SK-N-SH (cell line): Measurements from ENCODE around the gene UEVLD. TPM values are rescaled to one million over a fixed set of nuclear protein-coding genes. Genes with fewer than 3 reads are reported as not detected.

Source experiments
- CTCF ChIA-PET: fragments of 300-600, 350-600 bp; formaldehyde crosslinking; extraction: SDS; loops from one replicate; lab custom pipeline; 2021; lab: Yijun Ruan, JAX
- POLR2A ChIA-PET: fragments of 350-600 bp; sonication (Branson Sonifier 250); formaldehyde crosslinking; extraction: SDS; loops from one replicate; lab custom pipeline; 2020; ENCODE audit warnings: antibody characterized with exemption, inconsistent platforms; lab: Yijun Ruan, JAX
- DNase-seq: peaks from one replicate; pipeline ENCODE4 v3.0.0; 2012
- H2AFZ ChIP-seq: fragments of 200-600 bp; sonication (generic); 2 replicates; pipeline ENCODE4 v1.8.1; 2016; ENCODE audit warnings: antibody characterized with exemption, mild to moderate bottlenecking, low read depth
- H3F3A ChIP-seq: fragments of 200-600 bp; sonication (generic); replicated peaks from 2 replicates; pipeline ENCODE3; 2016; ENCODE audit warnings: antibody characterized with exemption, mild to moderate bottlenecking; ENCODE audit not compliant: insufficient read depth
- H3K27ac ChIP-seq, 2 experiments: fragments of 200-500 bp in 1 of 2; fragments of 200-600 bp in 1 of 2; sonication (Bioruptor generic) in 1 of 2; sonication (generic), shearing (Covaris generic) in 1 of 2; 2 replicates each; pipeline versions ENCODE4 v1.5.1 to v1.6.1; 2014 to 2016; ENCODE audit warnings: low read depth in 2 of 2, inconsistent platforms in 1 of 2, low read length in 1 of 2, mild to moderate bottlenecking in 1 of 2, mixed read lengths in 1 of 2
- H3K27me3 ChIP-seq: fragments of 200-600 bp; sonication (generic), shearing (Covaris generic); 2 replicates; pipeline ENCODE4 v1.6.1; 2016; ENCODE audit warnings: mixed run types; ENCODE audit not compliant: insufficient read depth
- H3K36me3 ChIP-seq, 2 experiments: fragments of 200-500 bp in 1 of 2; fragments of 200-600 bp in 1 of 2; sonication (Bioruptor generic) in 1 of 2; sonication (generic) in 1 of 2; replicated peaks in 1 of 2; 2 replicates each; pipeline versions ENCODE3 to v1.5.1; 2014 to 2016; ENCODE audit warnings: low read length in 1 of 2, mild to moderate bottlenecking in 1 of 2; ENCODE audit not compliant: insufficient read depth in 2 of 2, control insufficient read depth in 1 of 2
- H3K4me1 ChIP-seq, 2 experiments: fragments of 200-500 bp in 1 of 2; fragments of 200-600 bp in 1 of 2; sonication (Bioruptor generic) in 1 of 2; sonication (generic), shearing (Covaris generic) in 1 of 2; 2 replicates each; pipeline versions ENCODE4 v1.5.1 to v1.6.1; 2014 to 2016; ENCODE audit warnings: low read depth in 1 of 2, low read length in 1 of 2, mixed run types in 1 of 2; ENCODE audit not compliant: insufficient read depth in 2 of 2, control insufficient read depth in 1 of 2
- H3K4me2 ChIP-seq: fragments of 200-600 bp; sonication (generic), shearing (Covaris generic); 2 replicates; pipeline ENCODE4 v1.6.1; 2017; ENCODE audit warnings: mixed run types
- H3K4me3 ChIP-seq, 2 experiments: fragments of 200-500 bp in 1 of 2; fragments of 200-600 bp in 1 of 2; sonication (Bioruptor generic) in 1 of 2; sonication (generic), shearing (Covaris generic) in 1 of 2; 2 replicates each; pipeline versions ENCODE4 v1.5.1 to v1.8.1; 2014 to 2016; ENCODE audit warnings: low read depth in 2 of 2, inconsistent platforms in 1 of 2, low read length in 1 of 2, mild to moderate bottlenecking in 1 of 2, mixed read lengths in 1 of 2, moderate library complexity in 1 of 2
- H3K79me2 ChIP-seq: fragments of 200-600 bp; sonication (generic); 2 replicates; pipeline ENCODE4 v1.8.1; 2017; ENCODE audit warnings: mild to moderate bottlenecking; ENCODE audit not compliant: insufficient read depth
- H3K9ac ChIP-seq: fragments of 200-600 bp; sonication (generic); 2 replicates; pipeline ENCODE4 v1.6.1; 2017; ENCODE audit warnings: mixed run types
- H3K9me2 ChIP-seq: fragments of 200-600 bp; sonication (generic); 2 replicates; pipeline ENCODE4 v1.6.1; 2017; ENCODE audit warnings: mixed run types
- H3K9me3 ChIP-seq: fragments of 200-600 bp; sonication (generic); 2 replicates; pipeline ENCODE4 v1.6.1; 2017; ENCODE audit warnings: mixed run types, mild to moderate bottlenecking, moderate library complexity
- H4K20me1 ChIP-seq: fragments of 200-600 bp; sonication (generic); 2 replicates; pipeline ENCODE4 v1.6.1; 2017; ENCODE audit warnings: mild to moderate bottlenecking, mixed run types; ENCODE audit not compliant: insufficient read depth
- EP300 ChIP-seq, 2 experiments: IDR thresholded peaks; 2 replicates each; pipeline versions ENCODE4 v1.4.0 to v1.6.1; 2012; ENCODE audit warnings: borderline replicate concordance in 1 of 2, low read depth in 1 of 2, low read length in 1 of 2
- FOXM1 ChIP-seq: IDR thresholded peaks from 2 replicates; pipeline ENCODE4 v1.4.0; 2012; ENCODE audit warnings: low read depth, mild to moderate bottlenecking
- GABPA ChIP-seq: IDR thresholded peaks from 2 replicates; pipeline ENCODE4 v1.4.0; 2012; ENCODE audit warnings: low read depth, mild to moderate bottlenecking
- JUND ChIP-seq: IDR thresholded peaks from 2 replicates; pipeline ENCODE4 v1.4.0; 2012
- MEF2A ChIP-seq: IDR thresholded peaks from 2 replicates; pipeline ENCODE4 v1.4.0; 2012; ENCODE audit warnings: low read depth, borderline replicate concordance
- NRF1 ChIP-seq: IDR thresholded peaks from 2 replicates; pipeline ENCODE4 v1.6.1; 2012; ENCODE audit warnings: low read depth, mild to moderate bottlenecking, low read length
- REST ChIP-seq: IDR thresholded peaks from 2 replicates; pipeline ENCODE4 v1.6.1; 2012; ENCODE audit warnings: mild to moderate bottlenecking, low read depth, low read length, moderate library complexity
- RFX5 ChIP-seq: IDR thresholded peaks from 2 replicates; pipeline ENCODE4 v1.6.1; 2012; ENCODE audit warnings: mild to moderate bottlenecking, improper control_type of control experiment, low read length
- SMC3 ChIP-seq: IDR thresholded peaks from 2 replicates; pipeline ENCODE4 v1.6.1; 2012; ENCODE audit warnings: low read depth, low read length, improper control_type of control experiment
- TAF1 ChIP-seq: IDR thresholded peaks from 2 replicates; pipeline ENCODE4 v1.6.1; 2012; ENCODE audit warnings: low read depth, mild to moderate bottlenecking, low read length, moderate library complexity, borderline replicate concordance
- whole genome bisulfite sequencing: methylation state at CpG from one replicate; pipeline ENCODE4 v1.1.6; 2017; ENCODE audit warnings: low lambda C conversion rate; 5-methylcytosine and 5-hydroxymethylcytosine counted together
- polyA plus RNA-seq, 3 experiments: library from polyadenylated mRNA; depleted of rRNA; stranded (reverse); fragments of >200 nt; gene quantifications; 2 replicates each; pipeline ENCODE4 v1.2.3, GENCODE V29; 2012
- TF ChIP-seq, protein P1 (sequence below): IDR thresholded peaks from 2 replicates; pipeline ENCODE4 v1.4.0; 2012; ENCODE audit warnings: low read depth, borderline replicate concordance

The UEVLD gene
- polyA plus RNA-seq, 1 of the 3 experiments (the other 2 are of a cell fraction): 8.9 TPM

- TF ChIP-seq TAF1: no peak
These were observed 29.9 kb upstream of the UEVLD start (continued) for GRCh38 chr11:18618342-18619025.

DNA sequence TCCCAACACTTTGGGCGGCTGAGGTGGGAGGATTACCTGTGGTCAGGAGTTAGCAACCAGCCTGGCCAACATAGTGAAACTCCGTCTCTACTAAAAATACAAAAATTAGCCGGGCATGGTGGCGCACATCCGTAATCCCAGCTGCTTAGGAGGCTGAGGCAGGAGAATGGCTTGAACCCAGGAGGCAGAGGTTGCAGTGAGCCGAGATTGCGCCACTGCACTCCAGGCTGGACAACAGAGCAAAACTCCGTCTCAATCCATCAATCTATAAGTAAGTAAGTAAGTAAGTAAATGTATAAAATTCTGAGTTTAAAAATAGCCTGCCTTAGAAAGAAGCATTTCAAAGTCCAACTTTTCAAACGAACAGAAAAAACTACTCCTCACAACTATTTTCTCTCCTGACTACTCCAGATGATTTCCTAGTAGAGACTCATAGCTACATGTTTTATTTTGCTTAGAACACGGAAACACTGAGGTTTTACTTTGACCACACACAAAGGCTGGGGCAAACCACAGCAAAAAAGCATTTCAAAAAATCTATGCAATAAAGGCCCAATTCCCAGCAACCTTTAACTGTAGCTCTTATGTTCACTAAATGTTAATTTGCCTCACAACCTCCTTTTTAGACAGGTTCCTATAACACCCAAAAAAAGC is 29.3 kb upstream of the UEVLD start:
- Histone ChIP-seq H3K36me3 (peaks cover 30 to 32% of the 10 kb centered on the region in 2 experiments), H3K79me2 (peaks cover 96% of the 10 kb centered on the region), H3F3A (peaks cover 10% of the 10 kb centered on the region), H4K20me1 (peaks cover 18% of the 10 kb centered on the region; the same call in 1 of the 2 replicates), H2AFZ (0 out of 2 replicates have a peak overlapping the region, but pooled peaks have one; percentile 42), H3K9ac (peak overlapping the region; percentile 60; the same call in 1 of the 2 replicates), H3K4me3 (peak overlapping the region in 1 of 2 experiments; percentile 31; a peak in 1 of 4 replicates), H3K9me2 (no peaks in the 10 kb centered on the region), H3K27me3 (no peaks in the 10 kb centered on the region), H3K9me3 (no peaks in the 10 kb centered on the region), H3K27ac (peak overlapping the region in 1 of 2 experiments; percentile 84; a peak in 3 of 4 replicates), H3K4me1 (no peaks in the 10 kb centered on the region), H3K4me2 (peak overlapping the region; percentile 66)
- no peak for TF ChIP-seq JUND
- TF ChIP-seq EP300 (IDR thresholded peaks at IDR 0.05; ENCODE audit: borderline replicate concordance in 1 of 2, low read depth in 1 of 2, low read length in 1 of 2): no peak
- TF ChIP-seq SMC3: no peak
- TF ChIP-seq GABPA: no peak
- TF ChIP-seq NRF1: no peak
- TF ChIP-seq, protein P1, sequence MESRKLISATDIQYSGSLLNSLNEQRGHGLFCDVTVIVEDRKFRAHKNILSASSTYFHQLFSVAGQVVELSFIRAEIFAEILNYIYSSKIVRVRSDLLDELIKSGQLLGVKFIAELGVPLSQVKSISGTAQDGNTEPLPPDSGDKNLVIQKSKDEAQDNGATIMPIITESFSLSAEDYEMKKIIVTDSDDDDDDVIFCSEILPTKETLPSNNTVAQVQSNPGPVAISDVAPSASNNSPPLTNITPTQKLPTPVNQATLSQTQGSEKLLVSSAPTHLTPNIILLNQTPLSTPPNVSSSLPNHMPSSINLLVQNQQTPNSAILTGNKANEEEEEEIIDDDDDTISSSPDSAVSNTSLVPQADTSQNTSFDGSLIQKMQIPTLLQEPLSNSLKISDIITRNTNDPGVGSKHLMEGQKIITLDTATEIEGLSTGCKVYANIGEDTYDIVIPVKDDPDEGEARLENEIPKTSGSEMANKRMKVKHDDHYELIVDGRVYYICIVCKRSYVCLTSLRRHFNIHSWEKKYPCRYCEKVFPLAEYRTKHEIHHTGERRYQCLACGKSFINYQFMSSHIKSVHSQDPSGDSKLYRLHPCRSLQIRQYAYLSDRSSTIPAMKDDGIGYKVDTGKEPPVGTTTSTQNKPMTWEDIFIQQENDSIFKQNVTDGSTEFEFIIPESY: no peak
- no peak for TF ChIP-seq TAF1
- no peak for TF ChIP-seq REST
- TF ChIP-seq MEF2A: no peak
- no peak for TF ChIP-seq RFX5
- no peak for TF ChIP-seq FOXM1
- POLR2A ChIA-PET: no interaction called here
- 87% methylated on average over 9 of the region's 10 CpGs for WGBS
- DNase-seq: no peak
- CTCF ChIA-PET: interaction anchor here (0.6 to 1.3 kb wide), 3 partner anchors 85 to 631 kb away, joined by 3 to 5 read pairs (median 3); no protein-coding TSS in a partner anchor
